ENCODE measurements around the gene GDF2. TPM values are rescaled to one million over a fixed set of nuclear protein-coding genes. Genes with fewer than 3 reads are reported as not detected.

GDF2 gene
- total RNA-seq: not detected

DNA sequence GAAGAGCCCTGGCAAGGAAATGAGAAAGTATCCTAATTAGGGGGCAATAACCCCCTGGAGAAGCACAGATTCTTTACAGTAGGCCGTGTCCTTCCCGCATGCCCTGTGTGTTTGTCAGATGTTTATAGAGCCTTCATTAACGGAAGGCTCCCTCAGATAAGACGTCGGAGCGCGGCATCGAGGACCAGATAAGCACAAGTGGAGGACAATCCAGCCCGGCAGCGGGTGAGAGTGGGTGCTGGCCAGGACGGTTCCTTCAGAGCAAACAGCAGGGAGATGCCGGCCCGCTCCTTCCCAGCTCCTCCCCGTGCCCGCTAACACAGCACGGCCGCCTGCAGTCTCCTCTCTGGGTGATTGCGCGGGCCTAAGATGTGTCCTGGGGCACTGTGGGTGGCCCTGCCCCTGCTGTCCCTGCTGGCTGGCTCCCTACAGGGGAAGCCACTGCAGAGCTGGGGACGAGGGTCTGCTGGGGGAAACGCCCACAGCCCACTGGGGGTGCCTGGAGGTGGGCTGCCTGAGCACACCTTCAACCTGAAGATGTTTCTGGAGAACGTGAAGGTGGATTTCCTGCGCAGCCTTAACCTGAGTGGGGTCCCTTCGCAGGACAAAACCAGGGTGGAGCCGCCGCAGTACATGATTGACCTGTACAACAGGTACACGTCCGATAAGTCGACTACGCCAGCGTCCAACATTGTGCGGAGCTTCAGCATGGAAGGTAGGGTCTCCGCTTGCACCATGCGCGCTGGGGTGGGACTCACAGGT is at the start of gene GDF2:
Gene GDF2 (plus strand): TSS at position 155 of the 762 bp plus-strand sequence. CDS start 215 bp downstream, at position 370.
- no peak for DNase-seq

DNA sequence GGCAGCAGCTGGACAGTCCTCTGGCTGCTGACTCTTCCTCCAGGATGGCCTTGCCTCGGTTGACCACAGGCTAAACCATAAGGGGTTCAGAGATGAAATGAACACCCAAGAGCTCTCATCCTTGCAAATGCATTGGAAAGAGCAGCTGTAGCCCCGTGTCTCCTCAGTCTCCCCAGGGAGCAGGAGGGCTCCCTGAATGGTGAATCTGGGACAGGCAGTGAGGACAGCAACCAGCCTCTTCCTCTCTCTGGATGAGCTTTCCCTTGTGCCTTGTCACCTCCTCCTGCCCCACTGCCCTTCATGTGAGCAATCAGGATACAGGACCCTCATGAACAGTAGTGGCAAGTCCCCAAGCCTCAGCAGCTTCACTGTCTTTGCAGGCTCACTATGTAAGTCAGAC is 46.2 kb upstream of the GDF2 start:
- DNase-seq: no peak

DNA sequence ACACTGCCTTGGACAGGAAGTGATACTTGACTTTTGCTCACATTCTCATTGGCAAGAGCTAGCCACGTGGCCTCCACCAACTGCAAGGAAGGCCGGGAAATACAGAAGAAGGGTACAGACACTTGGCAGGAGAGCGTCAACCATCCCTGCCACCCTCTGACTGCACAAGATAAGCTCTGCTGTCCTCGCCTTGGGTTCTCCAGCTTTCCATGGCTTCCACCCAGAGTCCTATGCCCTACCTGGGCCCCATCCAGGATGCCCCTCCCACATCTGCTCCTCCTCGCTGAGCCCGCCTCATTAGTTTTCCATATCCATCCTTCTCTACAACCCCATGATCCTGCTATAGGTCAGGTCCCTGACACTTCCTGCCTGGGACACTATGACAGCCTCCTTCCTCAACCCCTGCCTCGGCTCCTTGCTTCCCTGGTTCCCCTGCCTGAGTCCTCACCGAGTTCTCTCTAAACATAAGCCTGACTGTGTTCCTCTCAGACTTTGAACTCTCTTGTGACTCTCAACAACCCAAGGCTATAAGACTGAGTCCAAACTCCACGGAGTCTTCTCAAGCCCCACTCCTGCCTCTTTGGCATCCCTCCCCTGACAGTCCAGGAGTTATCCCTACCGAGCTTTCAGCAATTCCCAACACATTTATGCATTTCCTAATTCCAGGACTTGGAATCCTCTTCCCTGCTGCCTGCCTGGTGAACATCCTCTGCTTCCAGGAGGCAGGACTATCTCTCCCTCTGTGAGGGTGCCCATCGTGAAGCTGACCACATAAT is 45.5 kb upstream of the GDF2 start:
- DNase-seq: no peak

DNA sequence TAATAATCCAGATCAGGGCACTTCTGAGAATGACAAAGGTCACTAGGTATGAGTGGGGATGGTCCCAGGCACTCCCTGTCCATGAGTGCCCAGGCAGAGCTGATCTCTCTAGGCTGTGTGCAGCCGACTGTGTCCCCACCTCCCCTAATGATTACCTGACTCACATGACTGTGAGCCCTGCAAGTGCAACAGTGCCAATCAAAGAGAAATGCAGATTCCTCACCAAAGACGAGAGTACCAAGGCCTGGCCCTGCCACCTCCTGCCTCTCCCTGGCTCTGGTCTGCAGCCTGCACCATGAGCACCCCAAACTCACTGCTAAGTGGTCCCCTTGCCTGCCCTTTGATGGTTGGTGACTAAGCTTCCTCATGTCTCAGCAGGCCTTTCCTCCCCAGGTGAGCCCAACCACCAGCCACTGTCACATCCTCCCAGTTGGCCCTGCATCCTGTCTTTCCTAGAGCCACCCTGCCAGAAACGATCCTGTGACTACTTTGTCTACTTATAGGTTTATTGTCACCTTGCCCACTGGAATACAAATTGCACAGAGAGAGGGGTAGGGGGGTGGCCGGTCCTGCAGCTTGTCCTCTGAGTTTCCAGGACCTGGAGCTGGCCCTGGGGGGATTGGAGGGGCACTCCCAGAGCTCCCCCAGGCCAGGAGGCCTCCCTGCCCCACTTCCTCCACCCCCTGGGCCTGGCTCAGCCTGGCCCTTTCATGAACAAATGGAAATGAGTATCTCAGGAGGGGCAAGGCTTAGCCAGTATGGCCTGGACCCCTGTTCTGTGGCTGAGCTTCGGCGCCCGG is 44.7 kb upstream of the GDF2 start:
- DNase-seq: no peak

DNA sequence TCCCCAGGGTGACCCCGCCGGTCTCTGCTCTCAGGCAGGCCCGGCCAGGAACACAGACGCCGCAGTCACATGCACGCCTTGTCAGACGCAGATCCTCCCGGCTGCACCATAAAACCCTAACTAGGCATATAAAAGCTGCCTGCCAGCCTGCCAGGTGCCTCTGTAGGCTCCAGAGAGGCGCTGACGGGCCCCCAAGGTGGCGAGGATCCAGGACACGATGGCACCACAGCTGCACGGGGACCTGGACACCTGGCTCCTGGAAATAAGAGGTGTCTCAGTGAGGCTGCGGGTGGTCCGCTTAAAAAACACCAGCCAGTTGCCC is 44.1 kb upstream of the GDF2 start:
- DNase-seq: no peak

DNA sequence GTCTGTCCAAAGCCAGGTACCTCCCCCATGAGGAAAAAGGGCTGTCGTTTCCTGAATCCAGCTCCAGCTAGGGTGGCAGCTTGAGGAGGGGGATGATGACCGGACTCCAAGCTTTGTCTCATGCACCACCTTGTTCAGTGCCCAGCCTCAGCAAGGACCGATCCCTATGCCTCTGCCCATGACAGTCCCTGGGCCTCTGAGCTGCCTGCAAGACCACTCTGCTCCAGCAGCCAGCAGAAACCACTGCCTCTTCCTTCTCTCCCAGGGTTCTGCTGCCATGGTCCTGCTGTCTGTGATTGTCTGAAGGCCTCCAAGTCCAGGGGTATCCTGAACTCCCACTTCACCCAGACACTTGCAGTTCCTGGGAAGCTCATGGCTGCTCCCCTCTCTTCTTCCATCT is 43.5 kb upstream of the GDF2 start:
- no peak for DNase-seq

DNA sequence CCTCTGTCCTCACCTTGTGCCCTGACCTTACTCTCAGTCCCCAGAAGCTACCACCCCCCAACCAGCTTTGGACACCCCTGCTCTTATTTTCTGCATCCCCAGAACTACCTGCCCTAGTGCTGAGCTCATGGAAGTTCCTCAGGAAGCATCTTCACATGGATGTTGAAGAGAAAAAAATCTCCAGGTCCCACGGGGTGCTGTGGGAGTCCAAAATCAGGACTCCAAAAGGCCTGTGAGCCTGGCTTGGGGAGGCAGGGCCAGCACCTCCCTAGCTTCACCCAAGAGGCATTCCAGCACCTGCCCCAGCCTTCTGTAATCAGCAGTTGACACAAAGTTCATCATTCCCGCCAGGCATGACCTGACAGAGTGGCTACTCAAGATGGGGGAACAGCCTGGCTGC is 43.0 kb upstream of the GDF2 start:
- DNase-seq: no peak

DNA sequence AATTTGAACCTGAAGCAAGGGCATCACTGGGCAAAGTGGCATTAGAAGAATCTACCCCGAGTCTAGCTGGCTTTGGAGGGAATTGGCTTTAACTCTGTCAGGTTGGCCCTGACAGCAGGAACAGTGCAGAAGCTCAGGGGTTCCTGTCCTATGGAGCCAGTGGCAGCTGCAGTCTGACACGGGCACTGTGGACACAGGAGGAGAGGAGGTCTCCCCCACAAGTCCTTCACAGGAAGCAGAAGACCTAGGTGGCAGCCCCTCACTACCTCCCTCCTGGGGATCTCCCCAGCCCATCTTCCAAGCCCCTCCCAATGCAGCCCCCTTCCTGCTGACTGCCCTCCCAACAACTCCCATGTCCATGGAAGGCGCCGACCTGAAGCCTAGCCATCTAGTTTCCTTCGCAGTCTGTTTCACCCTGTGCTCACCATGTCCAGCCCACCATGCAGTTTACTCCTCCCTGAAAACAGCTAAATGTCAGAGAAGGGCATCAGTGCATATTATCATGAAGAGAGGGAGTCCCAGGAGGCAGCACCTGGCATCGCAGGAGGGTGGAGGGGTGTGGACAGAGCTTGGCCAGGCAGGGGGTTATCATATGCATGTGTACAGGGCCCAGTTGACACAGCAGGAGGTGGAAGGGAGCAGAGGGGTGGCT is 40.1 kb upstream of the GDF2 start:
- no peak for DNase-seq

DNA sequence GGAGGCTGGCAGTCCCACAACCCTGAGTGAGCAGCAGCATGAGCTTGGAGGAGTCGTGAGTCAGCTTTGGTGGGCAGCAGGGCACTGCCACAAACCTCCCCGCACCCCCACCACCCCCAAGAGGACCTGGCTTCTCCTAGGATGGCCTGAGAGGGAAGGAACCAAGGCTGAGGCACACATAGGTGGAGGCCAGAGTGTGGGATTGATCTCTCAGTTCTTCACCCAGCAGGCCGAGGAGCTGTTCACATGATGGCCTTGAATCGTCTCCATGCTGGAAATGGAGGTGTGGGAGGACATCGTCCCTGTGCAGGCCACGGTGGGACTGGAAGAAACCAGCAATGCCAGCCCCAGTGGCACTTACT is 39.6 kb upstream of the GDF2 start:
- no peak for DNase-seq

DNA sequence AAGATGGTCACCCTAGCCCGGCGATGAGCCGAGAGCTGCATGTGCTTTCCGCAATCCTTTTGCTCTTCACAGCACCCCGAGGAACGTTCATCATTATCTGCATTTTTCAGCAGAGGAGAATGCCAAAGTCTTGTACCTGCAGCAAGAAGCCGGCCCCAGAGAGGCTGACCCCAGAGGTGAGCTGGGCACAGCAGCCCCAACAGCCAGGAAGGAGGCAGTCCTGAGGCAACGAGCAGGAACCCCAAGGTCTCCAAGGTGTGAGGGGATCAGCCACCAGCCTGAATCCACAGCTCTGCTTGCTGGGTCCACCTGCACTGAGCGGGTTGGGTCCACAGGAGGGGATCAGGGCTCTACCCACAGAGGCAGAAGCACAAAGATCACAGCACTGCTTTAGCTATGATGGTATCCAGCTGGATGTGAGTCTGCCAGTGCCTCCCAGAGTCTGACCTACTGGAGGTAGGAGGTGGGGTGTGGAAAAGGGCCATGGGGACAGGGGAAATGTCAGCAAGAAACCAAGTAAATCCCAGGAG is 39.1 kb upstream of the GDF2 start:
- no peak for DNase-seq

DNA sequence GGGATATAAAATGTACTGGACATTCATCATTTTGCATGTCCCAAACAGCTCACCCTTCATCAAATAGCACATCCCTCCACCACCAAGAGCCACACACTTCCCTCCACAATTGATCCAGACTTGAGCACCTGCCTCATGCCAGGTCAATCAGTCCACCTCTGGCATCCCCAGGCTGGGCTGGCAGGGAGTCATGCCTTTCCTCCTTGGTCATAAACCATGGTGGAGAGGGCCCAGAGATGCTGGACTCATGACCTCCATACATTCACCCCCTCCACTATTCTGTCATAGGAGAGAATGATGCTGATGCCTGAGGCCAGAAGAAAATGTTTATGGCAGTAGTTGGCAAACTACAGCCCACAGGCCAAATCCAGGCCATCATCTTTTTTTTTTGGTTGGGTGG is 38.4 kb upstream of the GDF2 start:
- no peak for DNase-seq

DNA sequence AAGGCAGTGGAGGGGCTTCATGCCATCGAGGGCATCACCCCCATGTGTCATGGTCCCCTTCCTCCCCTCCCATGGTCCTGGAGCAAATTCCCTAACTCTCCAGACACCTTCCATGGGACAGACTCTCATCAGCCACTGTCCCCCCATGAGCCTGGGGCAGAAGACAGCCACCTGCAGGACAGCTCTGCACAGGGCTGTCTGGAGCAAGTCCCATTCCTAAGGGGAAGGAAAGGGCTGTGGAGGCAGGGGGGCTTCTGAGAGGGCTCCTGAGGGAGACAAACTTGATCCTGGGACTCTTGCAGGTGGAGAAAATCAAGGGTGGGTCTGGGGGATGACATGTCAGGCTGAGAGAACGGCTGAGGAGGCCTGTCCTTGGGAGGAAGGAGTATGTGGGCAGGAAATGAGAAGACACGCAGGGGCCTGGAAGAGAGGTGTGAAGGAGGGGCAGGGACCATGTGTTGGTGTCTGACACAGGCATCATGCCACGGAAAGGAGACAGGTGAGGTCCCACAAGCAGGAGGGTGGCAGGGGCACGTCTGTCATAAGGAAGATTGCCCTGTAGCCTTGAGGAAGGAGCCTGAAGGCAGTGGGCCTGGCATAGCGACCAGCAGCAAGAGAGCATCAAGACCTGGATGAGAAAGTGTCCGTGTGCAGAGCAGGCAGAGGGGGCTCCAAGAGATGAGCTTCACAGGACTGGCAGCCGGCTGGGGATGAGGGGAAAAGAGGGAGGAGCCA is 36.7 kb upstream of the GDF2 start:
- DNase-seq: no peak

DNA sequence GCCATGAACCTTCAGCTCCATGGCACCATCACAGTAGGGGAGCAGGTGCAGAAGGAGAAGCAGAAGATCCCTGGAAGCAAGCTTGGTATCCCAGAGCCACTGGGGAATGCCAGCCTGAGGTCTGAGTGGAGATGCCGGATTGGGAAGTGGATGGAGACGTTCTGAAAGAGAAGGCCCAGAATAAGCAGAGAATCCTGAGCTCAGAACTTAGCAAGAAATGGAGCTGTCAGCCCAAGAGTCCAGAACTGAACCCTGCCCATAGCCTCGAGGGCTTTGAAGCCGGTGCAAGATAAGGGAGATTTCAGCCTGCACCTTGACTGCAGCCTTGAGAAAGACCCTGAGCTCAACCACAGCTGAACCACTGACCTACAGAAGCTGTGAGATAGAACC is 36.1 kb upstream of the GDF2 start:
- DNase-seq: no peak

DNA sequence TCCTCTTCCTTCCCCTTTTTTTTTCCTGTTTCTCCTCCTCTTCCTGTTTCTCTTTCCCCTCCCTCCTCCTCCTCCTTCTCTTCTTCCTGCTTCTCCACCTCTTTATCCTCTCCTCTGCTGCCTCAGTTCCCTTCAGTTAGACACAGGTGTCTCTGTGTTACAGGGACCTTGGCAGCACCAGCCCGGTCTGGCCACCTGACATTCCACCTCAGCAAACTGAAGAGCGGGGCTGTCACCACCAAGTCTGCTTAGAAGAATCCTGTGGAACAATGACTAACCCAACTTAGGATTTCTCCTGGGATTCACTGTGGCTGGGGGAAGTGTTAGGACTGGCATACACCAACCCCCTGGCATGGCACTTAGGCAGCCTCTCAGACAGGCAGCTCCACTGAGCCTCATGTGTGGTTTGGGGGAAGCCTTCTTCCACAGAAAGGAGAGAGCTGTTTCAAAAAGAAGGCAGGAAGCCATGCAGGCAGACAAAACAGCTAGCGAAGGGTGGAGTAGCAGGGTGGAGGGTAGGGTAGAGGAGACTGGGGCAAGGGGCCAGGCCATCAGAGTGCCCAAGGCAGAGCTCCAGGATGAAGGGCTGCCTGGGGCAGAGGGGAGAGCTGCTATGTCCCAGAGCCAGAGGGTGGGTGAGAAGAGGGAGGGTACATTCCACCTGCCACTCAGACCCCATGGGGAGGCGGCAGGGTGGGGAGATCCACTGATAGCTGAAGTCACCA is 35.5 kb upstream of the GDF2 start:
- DNase-seq: no peak

DNA sequence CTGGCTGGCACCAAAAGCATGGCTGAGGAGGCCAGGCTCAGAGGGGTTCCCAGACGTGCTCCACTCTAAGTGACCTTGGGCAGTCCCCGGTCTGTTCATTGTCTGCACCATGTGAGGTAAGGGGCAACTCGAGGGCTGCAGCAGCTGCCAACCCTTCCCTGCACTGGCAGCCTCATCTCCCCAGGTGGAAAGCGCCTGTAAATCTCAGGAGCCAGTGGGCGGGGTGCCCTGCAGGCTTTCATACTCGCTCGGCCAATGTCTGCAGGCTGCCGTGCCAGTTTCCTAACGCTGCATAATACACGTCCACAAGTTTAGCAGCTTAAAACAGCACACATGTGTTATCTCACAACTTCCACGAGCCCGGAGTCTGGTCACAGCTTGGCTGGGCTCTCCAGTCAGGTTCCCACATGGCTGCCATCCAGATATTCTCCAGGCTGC is 34.9 kb upstream of the GDF2 start:
- DNase-seq: no peak

DNA sequence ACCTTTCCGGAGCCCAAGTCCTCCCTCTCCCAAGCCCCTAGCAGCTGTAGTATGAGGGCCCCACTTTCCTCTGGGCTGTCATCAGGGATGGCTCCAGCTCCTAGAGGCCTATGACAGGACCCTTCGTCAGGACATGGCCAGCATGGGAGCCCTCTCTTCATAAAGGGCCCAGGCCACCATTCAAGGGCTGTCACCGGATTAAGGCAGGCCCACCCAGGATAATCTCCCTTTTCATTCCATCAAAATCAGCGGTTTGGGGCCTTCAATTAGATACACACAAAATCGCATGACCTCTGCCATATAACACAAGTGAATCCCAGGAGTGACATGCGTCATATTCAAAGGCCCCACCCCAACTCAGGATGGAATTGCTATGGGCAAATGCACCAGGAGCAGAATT is 34.4 kb upstream of the GDF2 start:
- DNase-seq: no peak

DNA sequence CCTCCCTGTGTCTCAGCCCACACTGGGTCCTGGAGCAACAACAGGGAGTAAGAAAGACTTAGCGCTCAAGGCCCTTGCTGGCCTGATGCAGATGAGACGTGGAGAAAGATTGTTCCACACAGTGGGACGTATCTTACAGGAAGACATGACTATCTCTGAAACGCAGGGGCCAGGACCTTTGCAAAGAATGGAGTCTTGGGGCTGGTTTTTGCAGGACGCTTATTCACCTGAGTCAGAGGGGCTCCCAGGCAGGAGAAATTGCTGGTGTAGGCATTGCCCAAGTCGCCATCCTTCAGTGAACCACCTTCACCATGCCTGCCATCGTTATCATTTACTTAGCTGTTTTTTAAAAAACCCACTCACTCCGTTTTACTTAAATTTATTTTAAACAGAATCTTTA is 34.0 kb upstream of the GDF2 start:
- no peak for DNase-seq

DNA sequence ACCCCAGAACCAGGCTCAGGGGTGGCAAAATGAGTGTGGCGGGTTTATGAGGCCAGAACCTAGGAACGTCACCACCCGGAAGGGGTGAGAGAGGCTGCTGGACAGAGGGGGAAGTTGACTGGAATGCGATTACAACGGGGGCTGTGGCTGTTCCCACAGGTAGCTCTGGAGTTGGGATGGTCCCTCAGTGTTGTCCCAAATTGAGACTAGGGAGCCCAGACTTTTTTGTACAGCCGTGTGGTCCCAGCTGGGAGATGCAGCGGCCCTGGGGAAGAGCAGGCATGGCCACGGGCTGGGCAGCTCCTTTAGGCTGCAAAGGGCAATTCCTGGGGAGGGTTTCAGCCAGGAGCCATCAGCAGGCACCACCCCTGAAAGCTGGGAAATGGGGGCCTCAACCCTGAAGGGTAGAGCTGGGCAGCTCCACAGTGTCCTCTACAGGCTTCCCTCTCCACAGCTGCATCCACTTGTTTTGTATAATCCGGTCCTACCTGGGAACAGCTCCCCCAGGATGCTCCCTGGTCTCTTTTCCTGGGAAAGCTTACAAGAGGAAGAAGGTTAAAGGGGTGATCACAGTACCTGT is 33.2 kb upstream of the GDF2 start:
- no peak for DNase-seq

DNA sequence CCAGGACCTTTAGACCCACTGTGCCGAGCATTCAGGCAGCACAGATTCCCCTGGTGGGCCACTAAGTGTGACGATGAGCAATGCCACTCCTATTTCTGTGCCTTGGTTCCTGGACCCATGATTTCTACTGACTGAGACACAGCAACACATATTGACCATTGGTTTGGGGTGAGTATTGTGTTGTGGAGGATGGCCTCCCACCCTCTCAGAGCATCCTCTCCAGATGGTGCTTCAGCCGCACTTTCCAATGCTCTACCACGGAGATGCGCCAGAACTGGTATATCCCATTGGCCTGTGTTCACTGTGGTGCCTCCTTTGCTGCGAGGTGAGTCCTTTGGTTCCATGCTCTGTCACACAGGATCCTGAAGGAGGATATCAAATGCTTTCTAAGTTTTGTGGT is 32.3 kb upstream of the GDF2 start:
- no peak for DNase-seq

DNA sequence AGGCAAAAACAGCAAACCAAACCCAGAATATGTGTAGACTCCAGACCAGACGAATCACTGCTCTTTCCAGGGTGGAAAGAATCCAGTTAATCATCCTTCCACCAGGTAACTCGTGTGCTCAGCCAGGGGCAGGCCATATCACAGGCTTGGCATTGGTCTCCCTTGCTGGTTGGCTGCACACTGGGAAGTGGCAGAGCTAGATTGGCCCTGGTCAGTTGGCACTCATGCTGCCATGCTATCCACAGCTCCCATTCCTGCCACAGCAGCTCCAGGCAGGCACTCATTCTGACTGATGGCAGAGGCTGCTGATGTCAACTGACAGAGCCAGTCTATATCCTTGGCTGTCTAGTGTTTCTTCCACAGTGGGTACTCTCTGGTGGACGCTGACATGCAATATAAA is 31.9 kb upstream of the GDF2 start:
- DNase-seq: no peak

DNA sequence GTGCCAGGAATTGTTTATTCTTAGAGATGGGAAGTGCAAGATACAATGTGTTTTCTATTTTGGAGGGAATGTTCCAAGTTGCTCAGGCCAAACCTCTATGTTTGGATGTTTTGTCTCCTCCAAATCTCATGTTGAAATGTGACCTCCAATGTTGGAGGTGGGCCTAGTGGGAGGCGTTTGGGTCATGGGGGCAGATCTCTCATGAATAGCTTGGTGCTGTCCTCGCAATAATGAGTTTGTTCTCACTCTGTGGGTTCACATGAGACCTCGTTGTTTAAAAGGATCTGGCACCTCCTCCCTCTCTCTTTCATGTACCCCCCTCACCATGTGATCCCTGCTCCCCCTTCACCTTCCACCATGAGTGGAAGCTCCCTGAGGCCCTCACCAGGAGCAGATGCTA is 30.6 kb upstream of the GDF2 start:
- DNase-seq: no peak

All from effector CD4-positive, alpha-beta T cell (primary cell).